Peyer's patch (tissue), 4 donors: ENCODE results near the gene SMIM20. TPM values are rescaled to one million over a fixed set of nuclear protein-coding genes. Genes with fewer than 3 reads are reported as not detected.

Source experiments
- DNase-seq, 3 donors: peaks; one replicate each; pipeline ENCODE4 v3.0.0-alpha.2; 2017 to 2019
- H3K27ac ChIP-seq, 4 donors: fragments of 200-600 bp; sonication (generic); one replicate each; pipeline ENCODE4 v1.5.1; 2016 to 2019
- H3K27me3 ChIP-seq, 2 donors: fragments of 200-600 bp; sonication (generic); one replicate each; pipeline ENCODE4 v1.5.1; 2019
- H3K36me3 ChIP-seq, 3 donors: fragments of 200-600 bp; sonication (generic); one replicate each; pipeline ENCODE4 v1.5.1; 2016 to 2019
- H3K4me1 ChIP-seq, 4 donors: fragments of 200-600 bp; sonication (generic); one replicate each; pipeline ENCODE4 v1.5.1; 2016 to 2019
- H3K4me3 ChIP-seq, 4 donors: fragments of 200-600 bp; sonication (generic); 1 replicate in 3 of 4; 2 replicates in 1 of 4; pipeline ENCODE4 v1.5.1; 2016 to 2019; ENCODE audit warnings: mild to moderate bottlenecking in 1 of 4
- H3K9me3 ChIP-seq, 4 donors: fragments of 200-600 bp; sonication (generic); one replicate each; pipeline ENCODE4 v1.5.1; 2016 to 2019; ENCODE audit warnings: mild to moderate bottlenecking in 1 of 4
- CTCF ChIP-seq, 6 experiments: fragments of 450-650 bp in 4 of 6; fragments of 200-600 bp in 2 of 6; sonication (generic) in 1 of 6; IDR thresholded peaks; one replicate each; pipeline ENCODE4 v1.5.1; 2017 to 2019; ENCODE audit warnings: antibody characterized with exemption in 6 of 6, mild to moderate bottlenecking in 3 of 6, moderate library complexity in 1 of 6
- POLR2A ChIP-seq, 2 donors: fragments of 450-650 bp; IDR thresholded peaks; one replicate each; pipeline ENCODE4 v1.5.1; 2017; ENCODE audit warnings: antibody characterized with exemption in 2 of 2, mild to moderate bottlenecking in 2 of 2, moderate library complexity in 2 of 2
- total RNA-seq, 4 donors: library from RNA; depleted of rRNA; stranded (reverse); fragments of >200 nt; gene quantifications; one replicate each; pipeline ENCODE4 v1.1.0, GENCODE V29; 2016

SMIM20 gene
- total RNA-seq, 4 donors from 2014 or later = 11.6 to 55.7 (median 31.3) TPM

- Histone ChIP-seq H3K27ac (peak overlapping the region in 2 of 4 donors; percentile 63 to 81), H3K4me1 (peaks cover 0 to 15% (median 4%) of the 10 kb centered on the region in 4 donors), H3K9me3 (no peaks in the 10 kb centered on the region), H3K4me3 (no peak overlapping the region), H3K36me3 (no peaks in the 10 kb centered on the region), H3K27me3 (no peaks in the 10 kb centered on the region)
- no peak for DNase-seq
- TF ChIP-seq POLR2A (IDR thresholded peaks at IDR 0.05) (no peak), CTCF (IDR thresholded peaks at IDR 0.05) (no peak)
These were observed 41.0 kb upstream of the SMIM20 start for GRCh38 chr4:25872851-25873631.

- H3K4me3 ChIP-seq = no peak overlapping the region
- peak overlapping the region in 2 of 4 donors; percentile 63 to 81 for H3K27ac ChIP-seq
These were observed 40.3 kb upstream of the SMIM20 start for GRCh38 chr4:25873632-25874129.

GRCh38 chr4:25874655-25875054, 39.4 kb upstream of the SMIM20 start:
- Histone ChIP-seq H3K9me3 (no peaks in the 10 kb centered on the region), H3K27ac (peak overlapping the region in 2 of 4 donors; percentile 63 to 81), H3K27me3 (no peaks in the 10 kb centered on the region), H3K4me3 (no peak overlapping the region), H3K36me3 (no peaks in the 10 kb centered on the region), H3K4me1 (peaks cover 0 to 15% (median 4%) of the 10 kb centered on the region in 4 donors)
- TF ChIP-seq POLR2A (IDR thresholded peaks at IDR 0.05) = no peak
- no peak for TF ChIP-seq CTCF (IDR thresholded peaks at IDR 0.05)
- DNase-seq = no peak

More at GRCh38 chr4:25873632-25874129, 40.3 kb upstream of the SMIM20 start:
- Histone ChIP-seq H3K4me1 (peaks cover 0 to 15% (median 4%) of the 10 kb centered on the region in 4 donors), H3K9me3 (no peaks in the 10 kb centered on the region), H3K36me3 (no peaks in the 10 kb centered on the region), H3K27me3 (no peaks in the 10 kb centered on the region)
- TF ChIP-seq CTCF (IDR thresholded peaks at IDR 0.05) = no peak
- TF ChIP-seq POLR2A (IDR thresholded peaks at IDR 0.05) = no peak
- no peak for DNase-seq

DNA sequence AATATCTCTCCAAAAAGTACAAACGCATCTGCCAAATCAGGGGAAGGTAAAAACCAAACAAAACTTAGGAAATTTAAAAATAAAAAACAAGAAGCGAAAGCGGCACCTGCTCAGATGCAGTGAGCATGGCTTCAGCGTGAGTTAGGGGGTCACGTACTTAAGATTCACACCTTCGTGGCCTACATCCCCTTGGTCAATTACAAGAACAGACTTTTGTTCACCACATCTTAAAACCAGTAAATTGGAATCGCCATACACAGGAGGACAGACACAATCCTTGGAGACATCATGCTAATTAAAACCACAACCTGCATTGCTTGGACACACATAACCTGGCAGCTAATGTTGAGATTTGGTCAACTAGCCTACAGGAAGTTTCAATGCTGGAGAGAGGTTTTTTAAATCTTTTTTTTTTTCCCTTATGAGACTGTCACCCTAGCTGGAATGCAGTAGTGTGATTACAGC, 38.7 kb upstream of the SMIM20 start:
- peak overlapping the region in 2 of 4 donors; percentile 72 to 81 for H3K27ac ChIP-seq
- peak in 2 of 3 donors; percentile 69 to 75 for DNase-seq

DNA sequence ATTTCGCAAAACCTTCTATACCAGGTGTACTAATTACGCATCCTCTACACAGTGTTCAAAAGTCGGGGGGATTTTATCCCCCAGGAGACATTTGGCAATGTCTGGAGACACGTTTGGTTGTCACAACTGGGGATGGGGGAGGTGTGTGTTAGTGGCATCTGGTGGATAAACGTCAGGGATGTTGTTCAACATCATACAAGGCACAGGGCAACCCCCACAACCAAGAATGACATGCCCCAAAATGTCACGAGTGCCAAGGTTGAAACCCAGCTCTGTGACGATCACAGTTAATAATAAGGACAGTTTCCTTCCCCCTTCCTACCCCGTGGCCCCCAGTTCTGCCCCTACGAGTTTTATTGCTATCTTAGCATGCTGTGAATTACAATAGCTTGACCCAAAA, 35.3 kb upstream of the SMIM20 start:
- Histone ChIP-seq H3K9me3 (no peaks in the 10 kb centered on the region), H3K36me3 (no peaks in the 10 kb centered on the region), H3K4me1 (peaks cover 0 to 3% (median 2%) of the 10 kb centered on the region in 4 donors), H3K27me3 (no peaks in the 10 kb centered on the region), H3K4me3 (no peak overlapping the region), H3K27ac (peak overlapping the region in 2 of 4 donors; percentile 16 to 81)
- DNase-seq = peak in 2 of 3 donors; percentile 63 to 69
- TF ChIP-seq CTCF (IDR thresholded peaks at IDR 0.05) = no peak

More for the DNA sequence above, 38.7 kb upstream of the SMIM20 start:
- no peaks in the 10 kb centered on the region for H3K27me3 ChIP-seq
- TF ChIP-seq CTCF (IDR thresholded peaks at IDR 0.05) = no peak
- no peak for TF ChIP-seq POLR2A (IDR thresholded peaks at IDR 0.05)
- peaks cover 0 to 15% (median 2%) of the 10 kb centered on the region in 4 donors for H3K4me1 ChIP-seq
- no peaks in the 10 kb centered on the region for H3K36me3 ChIP-seq
- no peak overlapping the region for H3K4me3 ChIP-seq
- H3K9me3 ChIP-seq = no peaks in the 10 kb centered on the region
